AG08396 (cell line): ENCODE measurements around the gene SH3RF3.

Source experiments
- DNase-seq: peaks from one replicate; pipeline ENCODE4 v3.0.0; 2012; ENCODE audit warnings: low spot score, mixed read lengths

The SH3RF3 gene

DNA sequence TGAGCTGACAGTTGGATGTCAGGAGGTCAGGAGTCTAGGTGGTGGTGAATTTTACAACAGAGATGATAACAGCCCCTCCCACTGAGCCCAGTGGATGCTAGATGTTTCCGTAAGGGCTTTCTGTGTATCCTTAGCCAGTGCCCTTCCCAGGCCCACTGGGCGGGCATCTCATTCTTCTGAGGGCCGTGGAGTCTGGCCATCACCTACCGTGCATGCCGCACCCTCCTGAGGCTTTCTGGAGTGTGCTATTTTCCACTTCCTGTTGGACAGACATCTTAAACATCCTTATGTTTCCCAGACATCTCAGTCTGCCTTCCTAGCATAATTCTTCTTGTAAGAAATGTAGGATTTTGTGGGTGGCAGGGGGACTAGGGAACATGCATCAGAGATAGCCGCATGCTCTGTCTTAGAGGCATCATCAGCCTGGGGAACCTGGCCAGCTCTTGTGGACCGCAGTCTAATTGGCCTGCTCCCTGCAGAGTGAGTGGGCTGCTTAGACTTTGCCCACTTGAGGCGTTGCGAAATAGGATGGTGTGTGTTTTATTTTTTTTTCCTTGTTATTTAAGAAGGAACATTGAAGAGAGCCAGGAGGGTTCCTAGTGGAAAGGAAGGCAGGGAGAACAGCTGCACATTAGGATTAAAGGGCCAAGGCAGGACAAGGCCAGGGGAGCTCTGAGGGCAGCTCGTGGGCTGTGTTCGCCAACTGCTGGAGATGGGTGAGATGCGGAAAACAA is 135.8 kb downstream of the SH3RF3 start:
- peak; percentile 49 for DNase-seq

DNA sequence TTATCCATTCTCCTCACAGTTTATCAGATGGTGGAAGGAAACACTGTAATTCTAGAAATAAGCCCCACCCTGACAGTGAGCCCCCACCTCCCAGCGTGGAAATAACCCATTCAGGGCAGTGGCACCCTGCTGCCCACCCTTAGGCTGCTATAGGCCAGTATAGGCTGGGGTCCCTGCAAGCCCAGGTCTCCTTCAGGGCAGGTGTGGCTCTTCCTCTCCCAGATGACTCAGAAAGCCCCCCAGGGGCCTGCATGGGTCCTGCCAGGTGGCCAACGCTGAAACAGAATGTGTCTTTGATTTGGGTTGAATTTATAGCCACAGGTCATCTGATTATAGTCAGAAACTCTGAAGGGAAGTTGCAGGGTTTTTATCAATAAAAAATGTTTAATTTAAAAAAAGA is 136.4 kb downstream of the SH3RF3 start:
- DNase-seq, result no peak

DNA sequence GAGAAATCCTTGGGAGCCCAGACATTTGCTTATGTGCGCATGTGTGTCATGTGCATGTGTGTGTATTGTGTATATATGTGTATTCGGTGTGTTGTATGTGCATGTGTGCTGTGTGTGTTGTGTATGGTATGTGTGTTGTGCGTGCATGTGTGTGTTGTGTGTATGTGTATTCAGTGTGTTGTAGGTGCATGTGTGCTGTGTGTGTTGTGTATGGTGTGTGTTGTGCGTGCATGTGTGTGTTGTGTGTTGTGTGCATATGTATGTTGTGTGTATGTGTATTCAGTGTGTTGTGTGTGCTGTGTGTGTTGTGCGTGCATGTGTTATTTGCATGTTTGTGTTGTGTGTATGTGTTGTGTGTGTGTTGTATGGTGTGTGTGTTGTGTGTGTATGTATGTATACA is 136.9 kb downstream of the SH3RF3 start:
- no peak for DNase-seq

DNA sequence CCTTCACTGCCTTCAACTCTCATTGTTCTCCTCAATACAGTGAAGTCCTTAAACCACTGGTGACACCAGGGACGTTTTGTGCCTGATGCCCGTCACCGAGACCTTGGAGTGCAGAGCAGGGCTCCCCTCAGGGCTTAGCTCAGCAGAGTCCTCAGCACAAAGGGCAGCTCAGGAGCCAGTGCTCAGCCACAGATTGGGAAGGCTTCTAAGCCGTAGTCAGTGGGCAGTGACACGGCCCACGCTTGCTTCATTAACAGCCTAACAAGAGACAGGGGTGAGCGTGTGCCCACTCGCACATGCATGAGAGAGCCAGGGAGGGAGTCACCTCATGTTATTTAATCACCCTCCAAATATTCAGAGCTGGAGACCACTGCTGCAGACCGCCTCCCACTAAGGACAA is 137.5 kb downstream of the SH3RF3 start:
- no peak for DNase-seq

DNA sequence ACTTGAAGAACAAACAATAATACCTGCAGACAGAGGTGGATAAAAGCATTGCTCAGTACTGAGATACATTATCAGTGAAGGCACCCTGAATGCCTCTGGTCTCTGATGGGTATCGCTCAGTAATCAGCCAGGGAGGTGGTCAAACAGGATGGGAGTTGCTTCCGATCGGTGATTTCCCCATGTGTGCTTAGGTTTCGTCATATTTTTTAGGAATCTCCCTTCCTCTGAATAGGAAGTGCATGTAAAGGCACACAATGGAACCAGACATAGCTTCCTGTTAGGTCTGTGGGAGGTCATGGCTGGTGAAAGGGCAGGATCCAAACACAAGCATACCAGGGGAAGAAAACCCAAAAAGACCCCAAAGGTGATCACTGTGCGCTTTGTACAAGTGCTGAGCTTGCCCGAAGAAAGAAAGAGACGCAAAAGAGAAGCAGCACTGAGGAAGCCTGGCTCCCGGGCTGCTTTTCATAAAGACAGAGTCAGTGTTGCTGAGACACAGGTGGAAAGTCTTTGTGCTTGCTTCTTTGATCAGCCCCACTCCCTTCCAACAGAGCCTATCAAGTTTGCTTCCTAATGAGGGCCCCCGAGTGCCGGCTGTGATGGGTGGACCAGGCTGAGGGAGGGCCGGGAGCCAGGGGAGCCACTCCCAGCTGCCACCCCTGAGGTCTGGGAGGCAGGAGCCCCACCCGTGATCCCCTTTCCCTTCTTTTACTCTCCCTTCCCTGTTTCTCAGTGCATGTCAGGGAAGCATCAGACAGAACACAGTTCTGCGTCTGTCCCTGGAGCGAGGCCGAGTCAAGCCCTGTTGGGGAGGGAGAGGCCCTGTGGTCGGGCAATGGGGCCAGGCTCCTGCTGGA is 138.2 kb downstream of the SH3RF3 start:
- DNase-seq, result no peak

GRCh38 chr2:109268916-109269315 is 139.9 kb downstream of the SH3RF3 start:
- no peak for DNase-seq

GRCh38 chr2:109269706-109270504 is 140.9 kb downstream of the SH3RF3 start:
- no peak for DNase-seq

DNA sequence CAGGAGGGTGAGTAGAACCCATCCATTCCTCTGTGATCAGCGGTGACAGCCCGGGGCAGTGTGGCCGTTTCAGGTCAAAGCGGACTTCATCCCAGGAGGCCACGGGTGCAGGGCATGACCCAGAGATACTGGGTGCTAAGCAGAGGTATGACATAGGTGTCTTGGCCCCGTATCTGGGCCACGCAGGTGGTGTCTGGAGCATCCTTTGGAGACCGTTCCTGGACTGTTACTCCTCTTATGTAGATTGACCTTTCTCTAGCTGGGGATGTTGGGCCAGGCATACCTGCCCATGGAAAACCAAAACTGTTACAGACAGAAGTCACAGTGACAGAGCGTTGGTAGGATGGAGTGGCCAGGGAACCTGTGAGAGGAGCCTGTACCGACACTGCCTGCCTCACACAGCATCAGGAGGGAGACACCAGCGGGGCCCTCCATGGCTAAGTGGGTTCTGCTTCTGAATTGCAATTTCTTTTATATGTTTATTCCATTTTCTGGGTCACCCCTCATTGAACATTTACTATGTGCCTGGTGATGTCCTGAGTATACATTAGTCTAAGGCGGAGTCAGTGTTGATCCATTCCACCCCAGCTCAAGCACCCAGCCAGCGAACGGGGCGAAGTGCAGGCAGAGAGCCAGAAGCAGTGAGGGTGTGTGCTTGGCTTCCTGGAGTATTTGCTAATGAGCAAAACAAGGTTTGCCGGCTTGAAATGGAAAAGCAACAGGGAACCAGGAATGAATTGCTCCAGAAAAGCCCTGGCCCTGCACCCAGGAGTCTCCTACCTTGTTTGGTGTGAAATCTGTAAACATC is 141.7 kb downstream of the SH3RF3 start:
- no peak for DNase-seq

- no peak for DNase-seq
Measured at GRCh38 chr2:109271920-109272319, 142.9 kb downstream of the SH3RF3 start.

- DNase-seq, result no peak
Measured at GRCh38 chr2:109272461-109272860, 143.5 kb downstream of the SH3RF3 start.

GRCh38 chr2:109275120-109276012 is 146.4 kb downstream of the SH3RF3 start:
- DNase-seq, result no peak

- no peak for DNase-seq
Measured at GRCh38 chr2:109277406-109277805, 148.4 kb downstream of the SH3RF3 start.

DNA sequence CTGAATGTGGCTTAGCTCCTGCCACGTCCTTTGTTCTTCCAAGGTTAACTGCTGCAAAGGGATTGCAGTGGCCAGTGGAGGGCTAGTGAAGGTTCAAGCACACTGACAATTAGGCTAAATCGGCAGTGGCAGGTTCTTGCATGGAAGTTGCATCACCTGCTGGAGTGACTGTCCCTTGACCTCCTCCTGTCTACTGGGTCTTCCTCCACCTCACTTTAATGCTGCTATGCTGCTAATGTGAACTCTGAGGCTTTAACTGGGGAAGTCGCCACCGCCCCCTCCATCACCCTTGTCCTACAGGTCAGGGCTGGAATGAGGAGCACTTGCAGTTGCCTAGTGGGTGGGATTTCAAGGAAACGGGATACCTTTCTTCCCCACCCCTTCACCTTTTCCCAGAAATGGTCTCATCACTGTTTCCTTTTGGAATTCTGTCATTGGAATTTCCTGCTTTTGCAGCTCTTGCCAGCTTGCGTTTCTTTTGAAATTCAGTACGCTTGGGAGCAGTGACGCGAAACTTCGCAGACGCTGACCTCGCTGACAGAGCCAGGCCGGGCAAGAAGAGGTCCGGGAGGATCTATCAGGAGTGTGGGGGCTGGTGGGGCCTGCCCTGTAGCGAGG is 150.3 kb downstream of the SH3RF3 start:
- no peak for DNase-seq

- no peak for DNase-seq
Measured at GRCh38 chr2:109280804-109281203, 151.8 kb downstream of the SH3RF3 start.

DNA sequence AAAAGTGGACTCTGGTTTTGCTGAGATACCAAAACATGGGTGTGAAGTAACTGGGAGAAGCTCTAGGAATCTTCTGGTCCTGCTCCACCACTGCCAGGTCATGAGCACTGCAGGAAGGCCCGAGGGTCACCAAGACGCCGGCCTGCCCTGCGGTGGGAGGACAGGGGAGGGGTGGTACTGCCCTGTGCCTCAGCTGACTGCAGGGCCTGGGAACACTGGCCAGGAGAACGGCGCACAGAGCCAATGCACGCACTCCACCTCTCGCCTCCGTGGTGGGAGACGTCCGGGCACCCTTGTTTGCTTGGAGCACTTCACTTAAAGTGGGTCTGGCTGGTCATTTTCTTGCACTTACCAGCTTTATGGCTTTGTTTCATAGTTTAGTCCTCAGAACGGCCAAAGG is 153.4 kb downstream of the SH3RF3 start:
- DNase-seq, result no peak

- DNase-seq, result no peak
Measured at GRCh38 chr2:109282865-109283264, 153.9 kb downstream of the SH3RF3 start.

DNA sequence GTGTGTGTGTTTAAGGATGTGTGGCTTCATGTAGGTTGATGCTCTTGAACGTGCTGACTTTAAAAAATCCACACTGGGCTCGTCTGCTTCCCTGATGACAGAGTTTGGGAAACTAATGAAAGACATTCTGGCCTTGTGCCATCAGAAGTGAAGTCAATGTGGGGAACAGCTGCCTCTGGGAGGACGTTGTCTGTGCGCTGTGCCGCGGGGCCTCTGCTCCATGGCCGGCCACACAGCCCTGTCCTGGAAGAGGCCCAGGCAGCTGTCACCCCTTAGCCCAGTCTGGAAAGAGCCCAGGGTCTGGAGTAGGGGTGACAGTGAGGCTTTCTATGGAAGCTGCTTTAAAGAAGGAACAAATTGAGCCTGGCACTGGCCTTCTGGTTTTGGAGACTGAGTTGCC is 155.8 kb downstream of the SH3RF3 start:
- DNase-seq, result peak; percentile 64

- DNase-seq, result peak; percentile 31
Measured at GRCh38 chr2:109285244-109285651, 156.2 kb downstream of the SH3RF3 start.

GRCh38 chr2:109287413-109287812 is 158.4 kb downstream of the SH3RF3 start:
- DNase-seq, result no peak

DNA sequence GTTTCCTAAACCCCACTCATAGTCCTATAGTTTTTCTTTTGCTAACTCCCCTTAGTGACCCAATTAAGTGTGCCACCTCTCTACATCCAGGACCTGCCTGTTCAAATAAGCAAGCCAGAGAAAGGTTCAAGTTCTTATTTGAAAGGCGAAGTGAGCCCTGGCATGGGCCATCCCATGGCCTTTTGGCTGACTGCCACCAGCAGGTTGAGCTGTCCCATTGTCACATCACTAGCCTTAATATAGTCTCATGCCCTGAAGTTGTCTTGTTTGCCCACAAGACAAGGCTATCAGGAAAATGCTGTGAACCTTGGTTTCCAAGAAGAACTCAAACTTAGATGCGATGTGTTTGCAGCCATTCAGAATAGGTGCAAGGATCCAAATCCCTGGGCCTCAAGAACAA is 158.8 kb downstream of the SH3RF3 start:
- DNase-seq, result no peak
